Heart left ventricle (tissue), 13 donors: ENCODE measurements around the gene DEGS2.

Source experiments
- CTCF ChIP-seq, 12 donors: fragments of 200-600 bp; sonication (generic) in 4 of 12; IDR thresholded peaks; one replicate each; pipeline versions ENCODE4 v1.5.0 to v1.8.0; 2018 to 2022; ENCODE audit warnings: antibody characterized with exemption in 12 of 12, mild to moderate bottlenecking in 5 of 12
- POLR2A ChIP-seq, 2 donors: fragments of 450-650 bp; IDR thresholded peaks; one replicate each; pipeline ENCODE4 v1.6.1; 2017; ENCODE audit warnings: antibody characterized with exemption in 2 of 2, mild to moderate bottlenecking in 2 of 2, moderate library complexity in 2 of 2
- donor health status: ischemic (EF 13 %, LVEDD 7.1; RV severe dilation, severe dysfunction).
- donor health status: DM: no; HTN: yes; CAD: no.
- donor health status: DM: no; HTN: no; CAD: no.
- donor health status: ischemic (EF 25% LVEDD 6.9; RV normal size, moderate dysfunction).
- donor health status: ischemic (EF 25% LVEDD 5.7; RV mildly dilated, moderate dysfunction).
- donor health status: ischemic (EF 35%, LVEDD 5.7; RV mildly dilated, moderate dysfunction).
- donor health status: nonischemic (EF 11% LVEDD 7.7; RV severe dilation, severe dysfunction).
- donor health status: DM: yes; HTN: yes; CAD: no.
- donor health status: PGD.
- donor health status: ischemic (EF 29% LVEDD 5.4; RV normal size, mild dysfunction).
- donor health status: nonischemic (EF 23%, LVEDD 6.1; RV moderate dilation, normal function).

DNA sequence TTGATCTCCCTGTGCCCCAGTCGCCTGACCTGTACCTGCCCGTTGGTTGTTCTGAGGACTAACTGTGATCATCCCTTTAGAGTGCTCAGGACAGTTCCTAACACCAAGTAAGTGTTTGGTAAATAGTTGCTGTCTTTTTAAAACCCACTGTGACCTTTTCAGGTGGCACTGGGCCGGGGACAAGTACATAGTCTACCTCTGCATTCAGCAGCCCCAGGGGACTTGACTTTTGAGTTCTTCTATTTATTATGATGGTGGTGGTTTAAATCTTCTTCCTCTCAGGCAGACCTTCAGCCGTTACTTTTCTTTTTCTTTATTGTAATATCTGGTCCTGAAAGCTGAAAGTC, 55.5 kb downstream of the DEGS2 start:
- TF ChIP-seq CTCF (IDR thresholded peaks at IDR 0.05), result no peak
- TF ChIP-seq POLR2A (IDR thresholded peaks at IDR 0.05), result no peak
